ENCODE measurements around the gene NRCAM. TPM values are rescaled to one million over a fixed set of nuclear protein-coding genes. Genes with fewer than 3 reads are reported as not detected.

Gene NRCAM
- total RNA-seq, 1 experiment from 2014 or later: 40.3 TPM

DNA sequence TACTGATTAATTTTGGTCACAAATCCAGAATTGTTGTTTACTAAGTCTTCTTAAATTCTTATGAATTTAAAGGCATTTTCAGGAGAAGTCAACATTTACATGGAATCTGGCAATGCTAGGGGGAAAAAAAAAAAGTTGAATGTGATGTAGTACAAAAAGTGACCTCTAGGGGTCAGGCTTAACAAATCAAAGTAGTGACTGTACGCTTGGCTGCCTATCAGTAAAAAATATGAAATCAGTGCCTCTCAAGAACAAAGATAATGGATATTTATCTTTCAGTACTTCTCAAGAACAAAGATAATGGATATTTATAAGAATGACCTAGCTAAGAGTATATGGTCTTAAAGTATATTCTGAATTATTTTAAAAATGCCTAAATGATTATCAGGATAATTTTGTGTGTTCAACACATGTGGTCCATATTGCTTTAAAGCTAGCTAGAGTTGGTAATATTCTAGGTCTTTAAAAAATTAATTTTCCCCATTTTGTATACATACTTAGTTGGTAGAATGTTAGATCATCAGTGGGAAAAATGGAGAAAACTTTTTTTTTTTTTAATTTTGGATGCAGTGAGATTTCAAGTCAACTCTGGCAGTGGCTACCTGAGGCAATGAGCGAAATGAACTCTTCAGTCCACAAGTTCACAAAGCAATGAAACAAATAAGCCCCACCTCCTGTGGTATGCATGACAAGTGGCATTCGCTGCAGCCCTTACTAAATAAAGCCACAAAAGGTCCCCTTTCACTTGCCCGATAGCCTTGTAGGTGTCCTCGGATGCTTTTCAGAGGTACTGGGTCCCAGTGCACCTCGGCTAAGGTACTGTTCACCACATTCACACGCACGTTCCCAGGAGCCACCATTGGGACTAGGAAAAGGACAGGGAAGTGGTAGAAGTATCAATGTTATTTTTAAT lies 274.9 kb downstream of the NRCAM start:
- CTCF ChIA-PET: interaction anchor here (0.6 kb wide), 1 partner anchor 41 kb away, joined by 3 read pairs; no protein-coding TSS in a partner anchor
- H3K9me3 ChIP-seq (ENCODE audit: insufficient read depth, low read depth): no peaks in the 10 kb centered on the region
- H3K4me2 ChIP-seq: no peak overlapping the region
- H3K79me2 ChIP-seq (ENCODE audit: low read depth): no peaks in the 10 kb centered on the region
- BruUV-seq (replicated peaks): no TSS peak
- H3K27me3 ChIP-seq (ENCODE audit: insufficient read depth, low read depth): no peaks in the 10 kb centered on the region
- H3K27ac ChIP-seq: no peak overlapping the region
- H3K4me1 ChIP-seq (replicated peaks; ENCODE audit: insufficient read depth): no peaks in the 10 kb centered on the region
- intact Hi-C loops (cut with micrococcal nuclease; ENCODE audit: unreplicated experiment): loop anchor here (1.0 to 10.0 kb wide), 5 partner anchors 65 to 316 kb away; no protein-coding TSS in a partner anchor
- no peak overlapping the region for H3K4me3 ChIP-seq
- no peaks in the 10 kb centered on the region for H3F3A ChIP-seq (ENCODE audit: insufficient read depth, low read depth)
- H2AFZ ChIP-seq: no peak overlapping the region
- DNase-seq: peak; percentile 29 to 43
- no peaks in the 10 kb centered on the region for H3K9me2 ChIP-seq (ENCODE audit: insufficient read depth)
- H3K36me3 ChIP-seq (ENCODE audit: low read depth): no peaks in the 10 kb centered on the region
- POLR2A ChIA-PET (ENCODE audit: unreplicated experiment): no interaction called here
- H4K20me1 ChIP-seq (ENCODE audit: insufficient read depth): no peaks in the 10 kb centered on the region
- TF ChIP-seq, protein P1, sequence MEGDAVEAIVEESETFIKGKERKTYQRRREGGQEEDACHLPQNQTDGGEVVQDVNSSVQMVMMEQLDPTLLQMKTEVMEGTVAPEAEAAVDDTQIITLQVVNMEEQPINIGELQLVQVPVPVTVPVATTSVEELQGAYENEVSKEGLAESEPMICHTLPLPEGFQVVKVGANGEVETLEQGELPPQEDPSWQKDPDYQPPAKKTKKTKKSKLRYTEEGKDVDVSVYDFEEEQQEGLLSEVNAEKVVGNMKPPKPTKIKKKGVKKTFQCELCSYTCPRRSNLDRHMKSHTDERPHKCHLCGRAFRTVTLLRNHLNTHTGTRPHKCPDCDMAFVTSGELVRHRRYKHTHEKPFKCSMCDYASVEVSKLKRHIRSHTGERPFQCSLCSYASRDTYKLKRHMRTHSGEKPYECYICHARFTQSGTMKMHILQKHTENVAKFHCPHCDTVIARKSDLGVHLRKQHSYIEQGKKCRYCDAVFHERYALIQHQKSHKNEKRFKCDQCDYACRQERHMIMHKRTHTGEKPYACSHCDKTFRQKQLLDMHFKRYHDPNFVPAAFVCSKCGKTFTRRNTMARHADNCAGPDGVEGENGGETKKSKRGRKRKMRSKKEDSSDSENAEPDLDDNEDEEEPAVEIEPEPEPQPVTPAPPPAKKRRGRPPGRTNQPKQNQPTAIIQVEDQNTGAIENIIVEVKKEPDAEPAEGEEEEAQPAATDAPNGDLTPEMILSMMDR (conservative IDR thresholded peaks at IDR 0.05): peak; percentile 91
- TF ChIP-seq EZH2 (IDR thresholded peaks at IDR 0.05; ENCODE audit: low read depth): no peak

DNA sequence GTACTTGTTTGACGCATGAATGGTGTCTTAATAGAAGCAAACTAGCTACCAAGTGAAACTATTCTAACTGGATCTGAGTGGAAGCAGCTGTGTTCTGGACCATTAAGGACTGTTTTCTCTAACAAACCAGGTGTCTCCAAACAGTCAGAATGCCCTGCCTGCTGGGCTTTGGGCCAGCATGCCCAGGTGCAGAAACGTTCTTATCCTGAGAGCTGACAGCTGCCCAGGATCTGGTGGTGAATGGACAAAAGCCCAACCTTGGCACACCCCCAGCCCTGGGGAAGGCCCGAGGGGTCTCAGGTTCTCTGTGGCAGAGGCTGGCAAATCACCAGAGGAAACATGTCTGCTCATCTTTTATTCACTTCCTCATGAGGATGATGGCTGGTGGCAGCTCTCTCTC lies 277.8 kb downstream of the NRCAM start:
- Histone ChIP-seq H3K4me1 (replicated peaks; ENCODE audit: insufficient read depth) (no peaks in the 10 kb centered on the region), H3K27me3 (ENCODE audit: insufficient read depth, low read depth) (no peaks in the 10 kb centered on the region), H4K20me1 (ENCODE audit: insufficient read depth) (no peaks in the 10 kb centered on the region), H3K27ac (no peak overlapping the region), H3K79me2 (ENCODE audit: low read depth) (no peaks in the 10 kb centered on the region), H3K36me3 (ENCODE audit: low read depth) (no peaks in the 10 kb centered on the region), H3K4me3 (no peak overlapping the region), H3F3A (ENCODE audit: insufficient read depth, low read depth) (no peaks in the 10 kb centered on the region), H3K9me2 (ENCODE audit: insufficient read depth) (no peaks in the 10 kb centered on the region), H3K9me3 (ENCODE audit: insufficient read depth, low read depth) (no peaks in the 10 kb centered on the region), H3K4me2 (no peak overlapping the region), H2AFZ (no peak overlapping the region)
- DNase-seq: no peak
- no TSS peak for BruUV-seq (replicated peaks)
- CTCF ChIA-PET: interaction anchor here (1.8 kb wide), 1 partner anchor 319 kb away, joined by 4 read pairs; no protein-coding TSS in a partner anchor
- intact Hi-C loops (cut with micrococcal nuclease; ENCODE audit: unreplicated experiment): no loop called here
- no peak for TF ChIP-seq EZH2 (IDR thresholded peaks at IDR 0.05; ENCODE audit: low read depth)
- TF ChIP-seq, protein P1 (conservative IDR thresholded peaks at IDR 0.05): no peak
- POLR2A ChIA-PET (ENCODE audit: unreplicated experiment): no interaction called here

DNA sequence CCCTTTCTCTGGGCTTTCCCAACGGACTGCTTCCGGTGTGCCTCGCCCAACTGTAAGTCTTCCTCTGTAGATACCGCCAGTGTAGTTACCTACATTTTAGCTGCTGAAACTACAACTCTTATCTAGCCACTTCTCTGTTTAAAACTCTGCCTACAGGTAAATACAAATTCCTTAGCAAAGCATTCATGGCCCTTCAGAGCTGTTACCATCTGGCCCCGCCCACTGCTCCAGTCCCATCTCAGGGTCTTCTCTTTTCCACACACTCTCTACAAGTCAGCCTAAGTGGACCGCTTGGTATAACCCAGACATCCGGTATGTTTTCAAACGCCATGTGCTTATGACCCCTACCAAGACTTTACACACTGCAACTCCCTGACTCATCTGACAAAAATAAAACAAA lies 285.1 kb downstream of the NRCAM start:
- Histone ChIP-seq H3K9me2 (ENCODE audit: insufficient read depth) (no peaks in the 10 kb centered on the region), H3K4me1 (replicated peaks; ENCODE audit: insufficient read depth) (no peaks in the 10 kb centered on the region), H2AFZ (no peak overlapping the region), H3K4me2 (no peak overlapping the region), H3K9me3 (ENCODE audit: insufficient read depth, low read depth) (no peaks in the 10 kb centered on the region; the same call in 1 of the 2 replicates), H3K27ac (no peak overlapping the region), H4K20me1 (ENCODE audit: insufficient read depth) (no peaks in the 10 kb centered on the region), H3K4me3 (no peak overlapping the region), H3K27me3 (ENCODE audit: insufficient read depth, low read depth) (no peaks in the 10 kb centered on the region), H3K79me2 (ENCODE audit: low read depth) (no peaks in the 10 kb centered on the region), H3K36me3 (ENCODE audit: low read depth) (no peaks in the 10 kb centered on the region), H3F3A (ENCODE audit: insufficient read depth, low read depth) (no peaks in the 10 kb centered on the region)
- no peak for DNase-seq
- TF ChIP-seq, protein P1 (conservative IDR thresholded peaks at IDR 0.05): no peak
- no peak for TF ChIP-seq EZH2 (IDR thresholded peaks at IDR 0.05; ENCODE audit: low read depth)
- intact Hi-C loops (cut with micrococcal nuclease; ENCODE audit: unreplicated experiment): no loop called here
- ChIA-PET CTCF (no interaction called here), POLR2A (ENCODE audit: unreplicated experiment) (interaction anchor here (0.7 kb wide), 1 partner anchor 330 kb away, joined by 3 read pairs; no protein-coding TSS in a partner anchor)
- BruUV-seq (replicated peaks): no TSS peak

All from PC-9 (cell line).